GM12865 (cell line): ENCODE measurements around the gene ASAP3.

Source experiments
- DNase-seq: peaks from one replicate; pipeline ENCODE4 v3.0.0; 2010; ENCODE audit warnings: low read depth
- H3K4me3 ChIP-seq: 2 replicates; pipeline ENCODE4 v1.5.1; 2011; ENCODE audit warnings: mild to moderate bottlenecking, low read depth, low read length, control low read depth
- TF ChIP-seq, protein P1 (sequence below): IDR thresholded peaks from 2 replicates; pipeline ENCODE4 v1.5.1; 2011; ENCODE audit warnings: low read length, control low read depth, low read depth, inconsistent platforms; ENCODE audit not compliant: insufficient read depth; ENCODE audit errors: missing control alignments

Gene ASAP3

DNA sequence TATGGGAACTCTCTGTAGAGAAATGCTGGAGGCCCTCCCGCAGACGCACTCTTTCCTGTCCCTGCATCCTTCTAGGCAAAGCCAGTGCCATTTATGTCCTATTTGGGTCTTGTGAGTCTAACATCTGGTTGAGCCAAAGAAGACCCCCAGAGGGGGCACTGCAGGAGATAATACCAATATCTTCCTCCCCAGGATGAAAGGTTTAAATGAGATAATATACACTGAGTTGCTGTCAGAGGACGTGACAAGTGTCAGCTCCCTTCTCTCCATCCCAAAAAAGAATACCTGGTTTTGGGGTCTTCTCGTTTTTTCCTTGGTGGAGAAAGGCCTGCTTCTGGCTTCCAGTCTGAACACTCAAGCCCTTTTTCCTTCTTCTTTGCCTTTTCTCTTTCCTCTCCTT, 67.0 kb downstream of the ASAP3 start:
- H3K4me3 ChIP-seq: no peak overlapping the region
- TF ChIP-seq, protein P1, sequence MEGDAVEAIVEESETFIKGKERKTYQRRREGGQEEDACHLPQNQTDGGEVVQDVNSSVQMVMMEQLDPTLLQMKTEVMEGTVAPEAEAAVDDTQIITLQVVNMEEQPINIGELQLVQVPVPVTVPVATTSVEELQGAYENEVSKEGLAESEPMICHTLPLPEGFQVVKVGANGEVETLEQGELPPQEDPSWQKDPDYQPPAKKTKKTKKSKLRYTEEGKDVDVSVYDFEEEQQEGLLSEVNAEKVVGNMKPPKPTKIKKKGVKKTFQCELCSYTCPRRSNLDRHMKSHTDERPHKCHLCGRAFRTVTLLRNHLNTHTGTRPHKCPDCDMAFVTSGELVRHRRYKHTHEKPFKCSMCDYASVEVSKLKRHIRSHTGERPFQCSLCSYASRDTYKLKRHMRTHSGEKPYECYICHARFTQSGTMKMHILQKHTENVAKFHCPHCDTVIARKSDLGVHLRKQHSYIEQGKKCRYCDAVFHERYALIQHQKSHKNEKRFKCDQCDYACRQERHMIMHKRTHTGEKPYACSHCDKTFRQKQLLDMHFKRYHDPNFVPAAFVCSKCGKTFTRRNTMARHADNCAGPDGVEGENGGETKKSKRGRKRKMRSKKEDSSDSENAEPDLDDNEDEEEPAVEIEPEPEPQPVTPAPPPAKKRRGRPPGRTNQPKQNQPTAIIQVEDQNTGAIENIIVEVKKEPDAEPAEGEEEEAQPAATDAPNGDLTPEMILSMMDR: no peak
- DNase-seq: no peak

DNA sequence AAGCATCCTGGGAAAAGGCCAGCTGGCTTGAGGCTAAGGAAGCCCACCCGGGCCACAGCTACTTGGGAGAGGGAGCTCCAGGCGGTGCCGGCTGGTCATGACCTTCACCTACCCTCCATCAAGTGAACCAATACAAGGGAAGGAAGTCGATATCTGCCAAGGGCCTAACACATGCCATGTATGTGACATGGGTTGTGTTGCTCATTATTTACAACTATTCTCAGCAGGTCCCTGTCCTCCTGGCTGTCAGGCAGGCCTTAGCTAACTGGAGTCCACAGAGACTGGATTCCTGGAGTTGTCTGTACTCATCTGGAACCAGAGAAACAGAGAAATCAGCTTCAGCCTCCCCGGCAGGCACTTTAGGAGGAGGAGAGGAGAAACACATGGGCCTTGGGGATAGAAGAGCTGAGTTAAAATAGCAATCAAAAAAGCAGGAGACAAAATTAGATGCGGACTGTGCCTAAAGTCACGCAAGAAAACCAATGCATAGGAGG, 75.1 kb downstream of the ASAP3 start:
- no peak for DNase-seq
- no peak overlapping the region for H3K4me3 ChIP-seq
- TF ChIP-seq, protein P1: no peak

DNA sequence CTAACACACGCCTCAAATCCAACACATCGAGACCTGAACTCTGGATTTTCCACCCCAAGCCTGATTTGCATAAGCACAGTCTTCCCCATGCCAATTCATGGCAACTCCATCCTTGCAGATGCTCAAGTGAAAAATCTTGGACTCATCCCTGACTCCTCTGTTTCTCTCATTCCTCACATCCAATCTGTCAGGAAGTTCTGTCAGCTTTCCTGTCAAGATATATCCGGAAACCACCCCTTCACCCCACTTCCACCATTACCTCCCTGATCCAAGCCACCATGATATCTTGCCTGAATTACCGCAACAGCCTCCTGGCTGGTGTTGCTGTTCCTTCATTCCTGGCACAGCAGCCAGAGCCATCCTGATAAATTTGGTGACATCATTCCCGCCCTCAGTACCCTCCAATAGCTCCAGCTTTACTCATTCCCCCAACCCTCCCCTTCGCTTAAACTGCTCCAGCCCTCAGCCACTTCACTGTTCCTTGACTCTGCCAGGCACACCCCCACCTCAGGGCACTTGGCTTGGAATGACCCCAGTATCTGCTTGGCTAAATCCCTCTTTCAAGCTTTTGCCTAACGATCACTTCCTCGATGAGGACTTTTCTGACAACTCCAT, 76.9 kb downstream of the ASAP3 start:
- H3K4me3 ChIP-seq: no peak overlapping the region
- TF ChIP-seq, protein P1: no peak
- no peak for DNase-seq

DNA sequence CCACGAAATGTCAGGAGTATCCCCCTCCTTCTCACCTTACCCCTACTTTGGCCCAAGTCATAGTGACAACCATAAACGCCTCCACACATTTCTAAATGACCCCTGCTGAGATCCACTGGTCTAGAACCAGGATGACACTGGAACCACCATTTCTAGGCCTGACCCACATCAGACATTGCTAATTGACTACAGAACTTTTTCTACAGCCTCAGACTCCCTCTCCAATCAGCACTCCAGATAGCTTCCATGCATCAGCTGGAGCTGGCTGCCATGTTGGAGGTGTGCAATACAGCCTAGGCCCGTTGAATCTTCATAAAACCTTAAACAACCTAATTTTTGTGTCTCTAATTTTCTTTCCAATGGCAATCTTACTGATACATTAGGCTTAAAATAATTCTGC, 78.0 kb downstream of the ASAP3 start:
- TF ChIP-seq, protein P1: no peak
- DNase-seq: no peak
- H3K4me3 ChIP-seq: no peak overlapping the region

DNA sequence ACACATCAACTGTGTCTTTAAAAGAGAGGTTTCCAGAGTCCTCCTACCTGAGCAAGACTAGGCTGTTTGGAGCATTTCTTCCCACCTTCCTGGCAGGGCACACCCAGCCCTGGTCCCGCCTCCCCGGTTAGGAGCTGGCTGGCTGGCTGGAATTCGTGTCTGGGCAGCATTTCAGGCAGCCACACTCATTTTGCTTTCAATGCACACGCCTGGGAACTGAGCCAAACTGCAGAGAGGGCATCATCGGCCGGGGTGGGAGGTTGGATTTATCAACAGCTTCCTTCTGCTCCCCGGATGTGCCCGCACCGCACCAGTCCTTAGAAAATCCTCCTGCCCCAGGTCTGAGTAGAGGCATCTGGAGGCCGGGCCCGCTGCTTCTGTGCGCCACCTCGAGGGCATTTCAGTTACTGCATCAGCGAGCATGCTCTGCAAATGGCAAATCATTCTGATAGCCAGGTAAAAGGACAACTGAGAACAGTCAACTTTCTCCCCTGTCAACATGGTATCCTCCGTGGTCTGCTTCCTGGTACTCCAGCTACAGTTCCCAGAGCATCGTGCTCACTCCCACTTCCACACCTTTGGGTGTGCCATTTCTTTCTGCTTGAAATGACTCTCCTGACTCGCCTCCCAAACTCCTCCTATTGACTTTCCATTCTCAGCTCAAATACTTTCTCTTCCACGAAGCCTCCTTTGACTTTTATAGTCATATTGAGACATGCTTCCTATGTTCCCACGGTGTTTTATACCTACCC, 80.1 kb downstream of the ASAP3 start:
- TF ChIP-seq, protein P1: peak; percentile 97
- no peak overlapping the region for H3K4me3 ChIP-seq
- DNase-seq: peak; percentile 85

DNA sequence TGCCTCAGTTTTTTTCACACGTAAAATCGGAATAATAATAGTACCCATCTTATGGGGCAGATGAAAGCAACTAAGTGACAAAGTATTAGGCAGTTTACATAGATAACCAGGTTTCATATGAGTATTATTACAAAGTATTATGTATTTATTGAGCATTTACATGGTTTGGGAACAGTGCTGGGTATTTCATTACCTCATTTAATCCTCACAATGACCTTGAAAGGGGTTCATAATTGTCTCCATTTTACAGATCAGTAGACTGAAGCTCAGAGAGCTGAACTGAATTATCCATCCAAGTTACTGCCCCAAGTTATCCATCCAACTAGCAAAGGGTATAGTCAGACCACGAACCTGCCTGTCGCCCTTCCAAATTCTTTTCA, 80.6 kb downstream of the ASAP3 start:
- no peak overlapping the region for H3K4me3 ChIP-seq
- TF ChIP-seq, protein P1: no peak
- DNase-seq: no peak
